ENCODE measurements around the gene WDFY4. TPM values are rescaled to one million over a fixed set of nuclear protein-coding genes. Genes with fewer than 3 reads are reported as not detected.
A peak's percentile ranks its signal among the peaks of the same experiment; 100 is the strongest.

The WDFY4 gene
- total RNA-seq, 1 experiment from 2014 or later = 144 TPM

- Histone ChIP-seq H3K27me3 (ENCODE audit: low read length) (no peaks in the 10 kb centered on the region), H3K4me1 (ENCODE audit: low read length) (peaks cover 34% of the 10 kb centered on the region), H3K79me2 (ENCODE audit: low read length) (peaks cover 99% of the 10 kb centered on the region), H3K4me3 (ENCODE audit: low read length) (no peak overlapping the region), H3K36me3 (ENCODE audit: insufficient read depth, low read length) (peaks cover 66% of the 10 kb centered on the region), H2AFZ (ENCODE audit: low read length) (no peak overlapping the region), H3K27ac (ENCODE audit: low read length) (no peak overlapping the region), H4K20me1 (ENCODE audit: insufficient read depth, low read depth, low read length) (no peaks in the 10 kb centered on the region), H3K9me3 (ENCODE audit: low read length) (no peaks in the 10 kb centered on the region), H3K9ac (ENCODE audit: low read length) (no peak overlapping the region), H3K9me2 (replicated peaks; ENCODE audit: insufficient read depth, low read length) (no peaks in the 10 kb centered on the region), H3K4me2 (ENCODE audit: low read depth, low read length, poor library complexity, severe bottlenecking) (no peak overlapping the region)
- no peak for DNase-seq
Measured at GRCh38 chr10:48751730-48752129, 67.1 kb downstream of the WDFY4 start.

GRCh38 chr10:48758411-48758810 lies 73.7 kb downstream of the WDFY4 start:
- H3K36me3 ChIP-seq (ENCODE audit: insufficient read depth, low read length) = peaks cover 66% of the 10 kb centered on the region
- peak overlapping the region; percentile 15; the same call in 1 of the 2 replicates for H3K27ac ChIP-seq (ENCODE audit: low read length)
- no peak overlapping the region for H3K4me2 ChIP-seq (ENCODE audit: low read depth, low read length, poor library complexity, severe bottlenecking)

GRCh38 chr10:48759113-48759901 lies 74.6 kb downstream of the WDFY4 start:
- H3K4me3 ChIP-seq (ENCODE audit: low read length) = no peak overlapping the region
- DNase-seq = no peak
- H3K36me3 ChIP-seq (ENCODE audit: insufficient read depth, low read length) = peaks cover 60% of the 10 kb centered on the region
- H4K20me1 ChIP-seq (ENCODE audit: insufficient read depth, low read depth, low read length) = peaks cover 16% of the 10 kb centered on the region; the same call in 1 of the 2 replicates
- no peaks in the 10 kb centered on the region for H3K27me3 ChIP-seq (ENCODE audit: low read length)
- H3K9me2 ChIP-seq (replicated peaks; ENCODE audit: insufficient read depth, low read length) = no peaks in the 10 kb centered on the region
- H3K79me2 ChIP-seq (ENCODE audit: low read length) = peaks cover 76% of the 10 kb centered on the region
- H3K4me1 ChIP-seq (ENCODE audit: low read length) = peaks cover 16% of the 10 kb centered on the region
- H3K9me3 ChIP-seq (ENCODE audit: low read length) = no peaks in the 10 kb centered on the region
- no peak overlapping the region for H2AFZ ChIP-seq (ENCODE audit: low read length)
- no peak overlapping the region for H3K4me2 ChIP-seq (ENCODE audit: low read depth, low read length, poor library complexity, severe bottlenecking)
- H3K9ac ChIP-seq (ENCODE audit: low read length) = no peak overlapping the region
- no peak overlapping the region; the same call in 1 of the 2 replicates for H3K27ac ChIP-seq (ENCODE audit: low read length)

More at GRCh38 chr10:48758411-48758810, 73.7 kb downstream of the WDFY4 start:
- peaks cover 20% of the 10 kb centered on the region for H3K4me1 ChIP-seq (ENCODE audit: low read length)
- H3K4me3 ChIP-seq (ENCODE audit: low read length) = no peak overlapping the region
- H3K79me2 ChIP-seq (ENCODE audit: low read length) = peaks cover 83% of the 10 kb centered on the region
- H3K9ac ChIP-seq (ENCODE audit: low read length) = no peak overlapping the region
- peaks cover 16% of the 10 kb centered on the region; the same call in 1 of the 2 replicates for H4K20me1 ChIP-seq (ENCODE audit: insufficient read depth, low read depth, low read length)
- no peaks in the 10 kb centered on the region for H3K9me2 ChIP-seq (replicated peaks; ENCODE audit: insufficient read depth, low read length)
- H2AFZ ChIP-seq (ENCODE audit: low read length) = no peak overlapping the region
- no peaks in the 10 kb centered on the region for H3K9me3 ChIP-seq (ENCODE audit: low read length)
- DNase-seq = no peak
- no peaks in the 10 kb centered on the region for H3K27me3 ChIP-seq (ENCODE audit: low read length)

DNA sequence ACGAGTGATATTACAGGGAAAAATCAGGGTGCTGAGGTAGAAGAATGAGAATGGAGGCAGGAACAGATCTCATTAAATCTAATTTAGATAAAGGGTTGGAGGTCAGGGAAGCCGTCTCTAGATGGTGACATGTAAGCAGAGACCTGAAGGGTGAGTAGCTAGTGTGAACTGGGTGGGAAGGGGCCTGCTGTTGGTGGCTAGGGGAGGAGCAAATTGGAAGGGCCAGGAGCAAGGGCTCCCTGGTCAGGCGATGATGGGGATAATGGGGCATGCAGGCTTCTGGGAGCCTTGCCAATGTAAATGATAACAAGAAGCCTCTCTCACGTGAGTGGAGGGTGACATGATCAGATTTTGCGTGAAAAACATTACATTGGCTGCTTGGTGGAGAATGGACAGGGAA lies 76.3 kb downstream of the WDFY4 start:
- Histone ChIP-seq H3K4me1 (ENCODE audit: low read length) (peaks cover 16% of the 10 kb centered on the region), H3K9me2 (replicated peaks; ENCODE audit: insufficient read depth, low read length) (no peaks in the 10 kb centered on the region), H3K9me3 (ENCODE audit: low read length) (no peaks in the 10 kb centered on the region), H3K4me3 (ENCODE audit: low read length) (no peak overlapping the region), H3K9ac (ENCODE audit: low read length) (no peak overlapping the region), H2AFZ (ENCODE audit: low read length) (no peak overlapping the region), H3K4me2 (ENCODE audit: low read depth, low read length, poor library complexity, severe bottlenecking) (no peak overlapping the region), H3K27ac (ENCODE audit: low read length) (no peak overlapping the region), H4K20me1 (ENCODE audit: insufficient read depth, low read depth, low read length) (peaks cover 16% of the 10 kb centered on the region; the same call in 1 of the 2 replicates), H3K27me3 (ENCODE audit: low read length) (no peaks in the 10 kb centered on the region), H3K79me2 (ENCODE audit: low read length) (peaks cover 71% of the 10 kb centered on the region), H3K36me3 (ENCODE audit: insufficient read depth, low read length) (peaks cover 54% of the 10 kb centered on the region)
- no peak for DNase-seq

GRCh38 chr10:48762064-48763042 lies 77.7 kb downstream of the WDFY4 start:
- H3K4me2 ChIP-seq (ENCODE audit: low read depth, low read length, poor library complexity, severe bottlenecking) = no peak overlapping the region
- H4K20me1 ChIP-seq (ENCODE audit: insufficient read depth, low read depth, low read length) = peaks cover 16% of the 10 kb centered on the region; the same call in 1 of the 2 replicates
- DNase-seq = no peak
- H3K27me3 ChIP-seq (ENCODE audit: low read length) = no peaks in the 10 kb centered on the region
- H3K9me2 ChIP-seq (replicated peaks; ENCODE audit: insufficient read depth, low read length) = no peaks in the 10 kb centered on the region
- H2AFZ ChIP-seq (ENCODE audit: low read length) = no peak overlapping the region
- H3K4me3 ChIP-seq (ENCODE audit: low read length) = no peak overlapping the region
- no peak overlapping the region for H3K9ac ChIP-seq (ENCODE audit: low read length)
- H3K79me2 ChIP-seq (ENCODE audit: low read length) = peaks cover 67% of the 10 kb centered on the region
- H3K9me3 ChIP-seq (ENCODE audit: low read length) = no peaks in the 10 kb centered on the region
- H3K4me1 ChIP-seq (ENCODE audit: low read length) = peaks cover 16% of the 10 kb centered on the region
- peaks cover 48% of the 10 kb centered on the region for H3K36me3 ChIP-seq (ENCODE audit: insufficient read depth, low read length)
- no peak overlapping the region for H3K27ac ChIP-seq (ENCODE audit: low read length)

GRCh38 chr10:48763403-48763965 lies 78.8 kb downstream of the WDFY4 start:
- Histone ChIP-seq H3K27ac (ENCODE audit: low read length) (no peak overlapping the region), H3K79me2 (ENCODE audit: low read length) (peaks cover 64% of the 10 kb centered on the region), H2AFZ (ENCODE audit: low read length) (no peak overlapping the region), H3K27me3 (ENCODE audit: low read length) (no peaks in the 10 kb centered on the region), H3K9me2 (replicated peaks; ENCODE audit: insufficient read depth, low read length) (no peaks in the 10 kb centered on the region), H3K36me3 (ENCODE audit: insufficient read depth, low read length) (peaks cover 45% of the 10 kb centered on the region), H3K4me1 (ENCODE audit: low read length) (peaks cover 5% of the 10 kb centered on the region), H3K9me3 (ENCODE audit: low read length) (no peaks in the 10 kb centered on the region), H4K20me1 (ENCODE audit: insufficient read depth, low read depth, low read length) (peaks cover 16% of the 10 kb centered on the region; the same call in 1 of the 2 replicates), H3K4me3 (ENCODE audit: low read length) (no peak overlapping the region), H3K4me2 (ENCODE audit: low read depth, low read length, poor library complexity, severe bottlenecking) (no peak overlapping the region), H3K9ac (ENCODE audit: low read length) (no peak overlapping the region)
- DNase-seq = no peak

DNA sequence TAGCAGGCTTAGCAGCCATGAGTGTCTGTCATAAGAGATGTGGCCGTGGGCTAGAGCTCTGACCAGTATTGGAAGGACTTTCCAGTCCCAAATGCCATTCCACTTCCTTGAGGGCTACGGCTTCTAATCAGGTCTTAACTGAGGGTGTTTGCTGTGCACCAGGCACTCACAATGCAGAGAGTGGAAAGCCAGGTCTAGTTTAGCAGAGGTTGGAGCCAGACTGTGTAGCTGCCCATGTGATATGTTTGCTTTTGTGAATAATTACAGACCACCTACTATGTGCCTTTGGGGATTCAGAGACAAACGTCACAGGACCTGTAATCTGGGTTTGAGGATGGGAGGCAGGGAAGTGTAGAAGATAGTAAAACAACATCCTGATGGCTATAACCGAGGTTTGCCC lies 79.8 kb downstream of the WDFY4 start:
- no peaks in the 10 kb centered on the region for H3K4me1 ChIP-seq (ENCODE audit: low read length)
- no peaks in the 10 kb centered on the region for H3K27me3 ChIP-seq (ENCODE audit: low read length)
- H3K27ac ChIP-seq (ENCODE audit: low read length) = no peak overlapping the region
- peaks cover 10% of the 10 kb centered on the region; the same call in 1 of the 2 replicates for H4K20me1 ChIP-seq (ENCODE audit: insufficient read depth, low read depth, low read length)
- peaks cover 45% of the 10 kb centered on the region for H3K36me3 ChIP-seq (ENCODE audit: insufficient read depth, low read length)
- no peak for DNase-seq
- H3K9me2 ChIP-seq (replicated peaks; ENCODE audit: insufficient read depth, low read length) = no peaks in the 10 kb centered on the region
- peaks cover 62% of the 10 kb centered on the region for H3K79me2 ChIP-seq (ENCODE audit: low read length)
- no peak overlapping the region for H2AFZ ChIP-seq (ENCODE audit: low read length)
- no peaks in the 10 kb centered on the region for H3K9me3 ChIP-seq (ENCODE audit: low read length)
- H3K9ac ChIP-seq (ENCODE audit: low read length) = no peak overlapping the region
- H3K4me2 ChIP-seq (ENCODE audit: low read depth, low read length, poor library complexity, severe bottlenecking) = no peak overlapping the region
- H3K4me3 ChIP-seq (ENCODE audit: low read length) = no peak overlapping the region
